Bronchial epithelial cell (primary cell): ENCODE data around the gene FNBP1. TPM values are rescaled to one million over a fixed set of nuclear protein-coding genes. Genes with fewer than 3 reads are reported as not detected.

ENCODE experiments used
- DNase-seq: peaks from one replicate; pipeline ENCODE4 v3.0.0-alpha.2; 2010; ENCODE audit warnings: low read depth
- FAIRE-seq: peaks from 2 replicates; lab custom pipeline; 2011; peaks lifted over from hg19 to GRCh38; lab: Jason Lieb, UNC
- H3K27me3 ChIP-seq: 2 replicates; pipeline ENCODE4 v1.5.1; 2011; ENCODE audit warnings: low read length; ENCODE audit not compliant: control insufficient read depth, insufficient read depth
- H3K36me3 ChIP-seq: 2 replicates; pipeline ENCODE4 v1.5.1; 2011; ENCODE audit warnings: low read length; ENCODE audit not compliant: control insufficient read depth, insufficient read depth
- H3K4me3 ChIP-seq: 2 replicates; pipeline ENCODE4 v1.5.1; 2011; ENCODE audit warnings: mild to moderate bottlenecking, low read depth, low read length, control low read depth
- total RNA-seq: library from RNA; depleted of rRNA; stranded (reverse); fragments of >200 nt; gene quantifications from 2 replicates; pipeline ENCODE4 v1.2.1, GENCODE V29; 2014
- TF ChIP-seq, protein P1 (sequence below): IDR thresholded peaks from 2 replicates; pipeline ENCODE4 v1.5.1; 2011; ENCODE audit warnings: mild to moderate bottlenecking, moderate library complexity, low read length, control low read depth, inconsistent platforms; ENCODE audit not compliant: insufficient read depth, severe bottlenecking

FNBP1 gene
- total RNA-seq = 13.4 and 15.7 TPM in 2 replicates

DNA sequence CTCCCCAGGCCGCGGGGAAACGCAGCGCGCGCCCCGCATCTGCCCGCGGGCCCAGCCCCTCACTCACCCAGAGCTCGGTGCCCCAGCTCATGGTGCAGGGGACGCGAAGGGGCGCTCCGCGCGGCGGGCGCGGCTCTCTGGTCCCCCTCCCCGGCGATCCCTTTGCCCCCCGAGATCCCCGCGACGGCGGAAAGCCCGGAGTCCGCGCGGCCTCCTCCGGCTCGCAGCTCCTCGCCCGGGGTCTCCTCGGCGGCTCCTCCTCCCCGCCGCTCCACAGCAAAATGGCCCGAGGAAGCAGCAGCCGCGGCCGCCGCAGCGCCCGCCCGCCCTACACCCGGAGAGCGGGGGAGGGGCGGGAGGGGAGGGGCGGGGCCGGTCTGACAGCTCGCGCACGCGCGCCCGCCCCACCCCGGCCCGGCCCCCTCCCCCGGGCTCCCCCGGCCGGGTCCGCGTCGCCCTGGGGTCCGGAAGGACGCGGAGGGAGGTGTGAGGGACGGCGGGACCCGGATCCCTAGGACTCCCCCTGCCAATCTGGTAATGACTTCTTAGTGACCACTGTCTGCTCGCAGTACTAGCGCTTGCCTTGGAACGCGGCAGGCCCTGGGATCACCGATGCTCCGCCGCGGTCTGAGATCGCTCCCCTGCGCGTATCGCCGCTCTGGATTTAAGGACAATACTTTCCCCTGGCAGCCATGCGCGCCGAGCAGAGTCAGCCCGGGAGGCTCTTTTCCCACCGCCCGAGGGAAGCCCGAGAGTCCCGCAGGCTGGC lies at the start of gene FNBP1:
TSS of gene FNBP1 (minus strand) at position 305 of the 769 bp plus-strand sequence. CDS start at position 91, 214 bp downstream.
- no peaks in the 10 kb centered on the region for H3K36me3 ChIP-seq
- H3K27me3 ChIP-seq = no peaks in the 10 kb centered on the region
- TF ChIP-seq, protein P1, sequence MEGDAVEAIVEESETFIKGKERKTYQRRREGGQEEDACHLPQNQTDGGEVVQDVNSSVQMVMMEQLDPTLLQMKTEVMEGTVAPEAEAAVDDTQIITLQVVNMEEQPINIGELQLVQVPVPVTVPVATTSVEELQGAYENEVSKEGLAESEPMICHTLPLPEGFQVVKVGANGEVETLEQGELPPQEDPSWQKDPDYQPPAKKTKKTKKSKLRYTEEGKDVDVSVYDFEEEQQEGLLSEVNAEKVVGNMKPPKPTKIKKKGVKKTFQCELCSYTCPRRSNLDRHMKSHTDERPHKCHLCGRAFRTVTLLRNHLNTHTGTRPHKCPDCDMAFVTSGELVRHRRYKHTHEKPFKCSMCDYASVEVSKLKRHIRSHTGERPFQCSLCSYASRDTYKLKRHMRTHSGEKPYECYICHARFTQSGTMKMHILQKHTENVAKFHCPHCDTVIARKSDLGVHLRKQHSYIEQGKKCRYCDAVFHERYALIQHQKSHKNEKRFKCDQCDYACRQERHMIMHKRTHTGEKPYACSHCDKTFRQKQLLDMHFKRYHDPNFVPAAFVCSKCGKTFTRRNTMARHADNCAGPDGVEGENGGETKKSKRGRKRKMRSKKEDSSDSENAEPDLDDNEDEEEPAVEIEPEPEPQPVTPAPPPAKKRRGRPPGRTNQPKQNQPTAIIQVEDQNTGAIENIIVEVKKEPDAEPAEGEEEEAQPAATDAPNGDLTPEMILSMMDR = no peak
- FAIRE-seq = no peak
- H3K4me3 ChIP-seq = peak within 1 kb of the TSS; percentile 52
- peak; percentile 39 for DNase-seq

DNA sequence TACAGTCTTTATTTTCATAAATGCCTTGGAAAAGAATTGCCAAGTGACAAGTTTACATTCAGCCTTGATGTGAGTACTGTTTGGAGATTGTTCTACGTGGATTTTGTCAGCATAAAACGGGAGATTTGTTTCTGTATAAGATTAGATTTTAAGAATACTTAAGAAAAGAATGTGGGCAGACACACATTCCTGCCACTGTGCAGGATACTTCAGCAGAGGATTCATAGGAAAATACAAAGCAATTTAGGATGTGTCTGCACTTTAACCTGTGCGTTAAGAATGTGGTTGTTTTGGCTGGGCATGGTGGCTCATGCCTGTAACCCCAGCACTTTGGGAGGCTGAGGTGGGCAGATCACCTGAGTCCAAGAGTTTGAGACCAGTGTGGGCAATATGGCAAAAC lies 47.9 kb upstream of the FNBP1 start:
- FAIRE-seq = no peak

DNA sequence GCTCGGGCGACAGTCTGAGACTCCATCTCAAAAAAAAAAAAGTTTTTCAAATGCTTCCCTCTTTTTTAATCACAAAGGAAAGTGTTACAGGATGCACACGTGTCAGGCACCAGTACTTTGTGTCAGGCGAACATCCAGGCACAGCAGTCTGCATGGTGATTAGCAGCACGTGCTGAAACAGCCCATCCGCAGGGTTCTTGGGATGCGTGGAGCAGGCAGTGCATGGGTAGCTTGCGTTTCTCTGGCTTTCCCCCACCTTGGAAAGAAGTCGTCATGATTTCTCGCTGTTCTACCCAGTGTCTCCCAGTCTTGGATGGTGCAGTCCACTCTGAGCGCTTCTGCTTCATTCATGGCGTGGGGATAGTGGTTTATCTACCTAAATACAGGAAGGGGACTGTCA lies 46.2 kb upstream of the FNBP1 start:
- DNase-seq (no peak), FAIRE-seq (no peak)
- TF ChIP-seq, protein P1 = no peak
- no peak overlapping the region for H3K4me3 ChIP-seq
- H3K36me3 ChIP-seq = peaks cover 6% of the 10 kb centered on the region
- H3K27me3 ChIP-seq = no peaks in the 10 kb centered on the region

More for the DNA sequence above, 47.9 kb upstream of the FNBP1 start:
- no peak for DNase-seq
- Histone ChIP-seq H3K36me3 (peaks cover 10% of the 10 kb centered on the region), H3K4me3 (no peak overlapping the region), H3K27me3 (no peaks in the 10 kb centered on the region)
- TF ChIP-seq, protein P1 = no peak

DNA sequence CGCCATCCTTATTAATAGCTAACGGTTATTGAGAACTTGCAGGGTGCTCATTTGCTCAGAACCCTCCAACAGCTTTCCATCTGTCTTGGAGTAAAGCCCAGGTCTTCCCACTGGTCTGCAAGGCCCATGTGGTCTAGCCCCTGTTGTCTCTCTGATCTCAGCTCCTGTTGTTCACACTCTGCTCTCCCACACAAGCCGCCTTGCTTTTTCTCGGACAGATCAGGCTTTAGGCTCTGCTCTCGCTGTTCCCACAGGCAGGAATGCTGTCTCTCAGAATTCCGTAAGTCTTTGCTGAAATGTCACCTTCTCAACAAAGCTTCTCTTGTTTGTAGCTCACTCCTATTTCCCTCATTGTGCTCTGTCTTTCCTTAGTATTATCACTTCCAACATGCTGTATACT lies 45.1 kb upstream of the FNBP1 start:
- TF ChIP-seq, protein P1 = no peak
- no peaks in the 10 kb centered on the region for H3K27me3 ChIP-seq
- DNase-seq (no peak), FAIRE-seq (no peak)
- H3K36me3 ChIP-seq = peaks cover 6% of the 10 kb centered on the region
- no peak overlapping the region for H3K4me3 ChIP-seq

DNA sequence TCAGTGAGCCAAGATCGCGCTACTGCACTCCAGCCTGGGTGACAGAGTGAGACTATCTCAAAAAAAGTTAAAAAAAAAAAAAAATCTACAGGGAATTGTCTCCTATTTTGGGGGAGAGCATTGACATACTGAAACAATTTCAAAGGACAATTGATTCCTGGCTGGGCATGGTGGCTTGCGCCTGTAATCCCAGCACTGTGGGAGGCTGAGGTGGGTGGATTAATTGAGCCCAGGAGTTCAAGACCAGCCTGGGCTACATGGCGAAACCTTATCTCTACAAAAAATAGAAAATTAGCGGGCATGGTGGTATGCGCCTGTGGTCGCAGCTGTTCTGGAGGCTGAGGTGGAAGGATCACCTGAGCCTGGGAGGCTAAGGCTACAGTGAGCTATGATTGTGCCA lies 41.3 kb upstream of the FNBP1 start:
- no peak for DNase-seq
- TF ChIP-seq, protein P1 = no peak
- H3K4me3 ChIP-seq = no peak overlapping the region
- FAIRE-seq = no peak
- H3K27me3 ChIP-seq = no peaks in the 10 kb centered on the region
- H3K36me3 ChIP-seq = peaks cover 11% of the 10 kb centered on the region
